ACC112 (cell line): Measurements from ENCODE around the gene FRRS1L.

ENCODE experiments used
- H2AFZ ChIP-seq: fragments of 200-600 bp; sonication (generic); one replicate; pipeline ENCODE4 v1.6.0; 2017; ENCODE audit warnings: antibody characterized with exemption, low read length; ENCODE audit not compliant: unreplicated experiment
- H3K27ac ChIP-seq: fragments of 200-600 bp; sonication (generic); 2 replicates; pipeline ENCODE4 v1.5.1; 2014; ENCODE audit warnings: low read depth, mild to moderate bottlenecking, antibody characterized with exemption, low read length, moderate library complexity
- H3K27me3 ChIP-seq: fragments of 200-600 bp; sonication (generic); 2 replicates; pipeline ENCODE4 v1.6.1; 2014; ENCODE audit warnings: mild to moderate bottlenecking, antibody characterized with exemption, low read length, moderate library complexity, mixed read lengths; ENCODE audit not compliant: insufficient read depth
- H3K36me3 ChIP-seq: fragments of 200-600 bp; sonication (generic); 2 replicates; pipeline ENCODE4 v1.6.1; 2016; ENCODE audit warnings: mild to moderate bottlenecking, antibody characterized with exemption, low read length, moderate library complexity, mixed read lengths; ENCODE audit not compliant: insufficient read depth
- H3K4me1 ChIP-seq: fragments of 200-600 bp; sonication (generic); one replicate; pipeline ENCODE4 v1.6.1; 2016; ENCODE audit warnings: low read length, mixed read lengths; ENCODE audit not compliant: insufficient read depth, unreplicated experiment, control insufficient read depth
- H3K4me3 ChIP-seq: fragments of 200-600 bp; sonication (generic); 2 replicates; pipeline ENCODE4 v1.5.1; 2014; ENCODE audit warnings: mild to moderate bottlenecking, low read depth, low read length
- H3K79me2 ChIP-seq: fragments of 200-600 bp; sonication (generic); one replicate; pipeline ENCODE4 v1.6.0; 2016; ENCODE audit warnings: low read length; ENCODE audit not compliant: control insufficient read depth, unreplicated experiment, insufficient read depth

FRRS1L gene

GRCh38 chr9:109088221-109088620 is 78.8 kb downstream of the FRRS1L start:
- no peak overlapping the region for H2AFZ ChIP-seq
- no peak overlapping the region for H3K27ac ChIP-seq
- peaks cover 14% of the 10 kb centered on the region for H3K79me2 ChIP-seq
- peaks cover 45% of the 10 kb centered on the region for H3K36me3 ChIP-seq
- H3K27me3 ChIP-seq, result no peaks in the 10 kb centered on the region
- H3K4me3 ChIP-seq, result no peak overlapping the region
- peaks cover 20% of the 10 kb centered on the region for H3K4me1 ChIP-seq

GRCh38 chr9:109087795-109088194 is 79.3 kb downstream of the FRRS1L start:
- Histone ChIP-seq H3K4me3 (no peak overlapping the region), H3K27me3 (no peaks in the 10 kb centered on the region), H2AFZ (no peak overlapping the region), H3K79me2 (peaks cover 12% of the 10 kb centered on the region), H3K36me3 (peaks cover 40% of the 10 kb centered on the region), H3K4me1 (peaks cover 19% of the 10 kb centered on the region), H3K27ac (no peak overlapping the region)

- H3K79me2 ChIP-seq, result peaks cover 12% of the 10 kb centered on the region
- H3K27ac ChIP-seq, result no peak overlapping the region
- H3K36me3 ChIP-seq, result peaks cover 38% of the 10 kb centered on the region
- no peaks in the 10 kb centered on the region for H3K27me3 ChIP-seq
- peaks cover 13% of the 10 kb centered on the region for H3K4me1 ChIP-seq
- no peak overlapping the region for H3K4me3 ChIP-seq
- no peak overlapping the region for H2AFZ ChIP-seq
These were observed 80.8 kb downstream of the FRRS1L start for GRCh38 chr9:109086221-109086620.

GRCh38 chr9:109085510-109085909 is 81.5 kb downstream of the FRRS1L start:
- no peaks in the 10 kb centered on the region for H3K27me3 ChIP-seq
- no peak overlapping the region for H3K27ac ChIP-seq
- no peak overlapping the region for H3K4me3 ChIP-seq
- peaks cover 7% of the 10 kb centered on the region for H3K79me2 ChIP-seq
- peaks cover 37% of the 10 kb centered on the region for H3K36me3 ChIP-seq
- H3K4me1 ChIP-seq, result peaks cover 13% of the 10 kb centered on the region
- H2AFZ ChIP-seq, result no peak overlapping the region

- peaks cover 13% of the 10 kb centered on the region for H3K4me1 ChIP-seq
- H3K4me3 ChIP-seq, result no peak overlapping the region
- no peaks in the 10 kb centered on the region for H3K27me3 ChIP-seq
- H3K79me2 ChIP-seq, result peaks cover 7% of the 10 kb centered on the region
- peaks cover 43% of the 10 kb centered on the region for H3K36me3 ChIP-seq
- no peak overlapping the region for H3K27ac ChIP-seq
- H2AFZ ChIP-seq, result no peak overlapping the region
These were observed 83.1 kb downstream of the FRRS1L start for GRCh38 chr9:109083813-109084405.

DNA sequence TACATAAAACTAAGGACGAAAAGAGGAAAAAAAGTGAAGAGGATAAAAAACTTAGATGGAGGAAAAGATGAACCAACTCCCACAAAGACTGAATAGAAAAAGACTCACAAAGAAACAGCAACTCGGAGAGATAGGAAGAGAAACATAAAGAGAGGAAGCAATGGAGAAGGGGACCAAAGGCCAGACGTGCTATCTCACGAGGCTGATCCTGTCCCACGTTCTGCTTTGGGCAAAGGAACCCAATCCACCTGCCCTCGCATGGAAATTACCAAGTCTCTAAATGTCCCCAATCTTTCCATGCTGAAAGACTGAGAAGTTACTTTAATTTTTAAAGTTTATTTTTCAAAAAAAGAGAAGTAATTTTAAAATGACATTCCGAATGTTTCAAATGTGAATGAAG is 83.9 kb downstream of the FRRS1L start:
- no peak overlapping the region for H3K4me3 ChIP-seq
- peaks cover 47% of the 10 kb centered on the region for H3K36me3 ChIP-seq
- no peak overlapping the region for H2AFZ ChIP-seq
- H3K27me3 ChIP-seq, result no peaks in the 10 kb centered on the region
- peaks cover 12% of the 10 kb centered on the region for H3K4me1 ChIP-seq
- H3K79me2 ChIP-seq, result peaks cover 7% of the 10 kb centered on the region
- no peak overlapping the region for H3K27ac ChIP-seq

DNA sequence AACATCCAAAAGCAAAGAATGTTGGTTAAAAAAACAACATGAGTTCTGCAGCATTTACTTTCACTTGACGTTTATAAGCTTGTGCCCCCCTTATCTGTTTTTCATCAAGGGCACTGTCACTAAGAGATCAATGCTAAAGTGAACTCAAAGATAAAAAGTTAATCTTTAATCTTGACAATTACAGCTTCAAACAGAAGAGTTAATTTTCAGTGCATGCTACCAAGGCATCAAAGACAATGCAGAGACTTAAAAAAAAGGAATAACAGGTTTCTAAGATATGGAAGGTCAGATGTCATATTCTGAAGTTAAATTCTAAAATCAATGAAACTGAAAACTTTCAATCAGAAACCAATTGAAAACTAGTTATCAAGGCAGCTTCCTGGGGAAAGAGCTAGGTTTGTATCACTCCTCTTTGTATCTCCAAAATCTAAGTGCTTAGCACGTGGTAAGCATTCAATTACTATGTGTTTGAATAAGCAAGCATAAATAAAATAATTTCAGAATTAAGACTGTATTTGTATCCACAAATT is 84.9 kb downstream of the FRRS1L start:
- Histone ChIP-seq H3K4me1 (peaks cover 8% of the 10 kb centered on the region), H3K36me3 (peaks cover 45% of the 10 kb centered on the region), H3K79me2 (peaks cover 3% of the 10 kb centered on the region), H3K27ac (no peak overlapping the region), H3K4me3 (no peak overlapping the region), H3K27me3 (no peaks in the 10 kb centered on the region), H2AFZ (no peak overlapping the region)
